ENCODE measurements around the gene LNX2.

The LNX2 gene

GRCh38 chr13:27654816-27655215 lies 34.5 kb upstream of the LNX2 start:
- Histone ChIP-seq H3K4me1 (ENCODE audit: control insufficient read depth, insufficient read depth, low read depth, low read length) (peaks cover 2% of the 10 kb centered on the region), H3K4me3 (ENCODE audit: insufficient read depth in 1 of 2, low read depth in 1 of 2, low read length in 2 of 2) (no peak overlapping the region), H3K27ac (ENCODE audit: low read length, poor library complexity, severe bottlenecking) (no peak overlapping the region), H3K27me3 (ENCODE audit: control insufficient read depth in 1 of 2, insufficient read depth in 1 of 2, low read length in 2 of 2) (no peaks in the 10 kb centered on the region), H3K4ac (ENCODE audit: low read depth in 1 of 2, low read length in 2 of 2) (no peak overlapping the region), H4K8ac (ENCODE audit: low read length) (no peak overlapping the region), H3K14ac (ENCODE audit: low read length in 2 of 2) (no peak overlapping the region), H2AFZ (ENCODE audit: low read depth, low read length) (no peak overlapping the region), H2BK12ac (ENCODE audit: low read length in 2 of 2) (no peak overlapping the region), H3K9ac (ENCODE audit: low read length) (no peak overlapping the region), H2BK5ac (ENCODE audit: low read depth, low read length, poor library complexity, severe bottlenecking) (no peak overlapping the region), H4K91ac (ENCODE audit: low read length) (no peak overlapping the region), H2BK120ac (ENCODE audit: low read depth, low read length) (no peak overlapping the region), H3K4me2 (ENCODE audit: low read length, poor library complexity, severe bottlenecking) (no peak overlapping the region), H2AK5ac (ENCODE audit: low read length, severe bottlenecking) (no peak overlapping the region), H3K36me3 (ENCODE audit: control insufficient read depth in 1 of 2, insufficient read depth in 2 of 2, low read depth in 1 of 2, low read length in 2 of 2) (peaks cover 9 to 47% of the 10 kb centered on the region in 2 experiments), H3K79me1 (replicated peaks; ENCODE audit: low read length, poor library complexity, severe bottlenecking) (peaks cover 18% of the 10 kb centered on the region), H3K18ac (ENCODE audit: low read depth in 1 of 2, low read length in 2 of 2) (no peak overlapping the region), H2BK15ac (ENCODE audit: low read depth, poor library complexity, severe bottlenecking) (no peak overlapping the region), H3K23ac (ENCODE audit: low read length in 2 of 2) (no peak overlapping the region), H3K9me3 (ENCODE audit: control insufficient read depth, low read length) (peaks cover 15% of the 10 kb centered on the region)
- DNase-seq: no peak
- 71% methylated on average over 1 of the region's 1 CpG for WGBS

- Histone ChIP-seq H3K18ac (ENCODE audit: low read depth in 1 of 2, low read length in 2 of 2) (no peak overlapping the region), H2BK15ac (ENCODE audit: low read depth, poor library complexity, severe bottlenecking) (no peak overlapping the region), H3K14ac (ENCODE audit: low read length in 2 of 2) (no peak overlapping the region), H2AFZ (ENCODE audit: low read depth, low read length) (no peak overlapping the region), H3K36me3 (ENCODE audit: control insufficient read depth in 1 of 2, insufficient read depth in 2 of 2, low read depth in 1 of 2, low read length in 2 of 2) (peaks cover 12 to 51% of the 10 kb centered on the region in 2 experiments), H3K27ac (ENCODE audit: low read length, poor library complexity, severe bottlenecking) (no peak overlapping the region), H2BK12ac (ENCODE audit: low read length in 2 of 2) (no peak overlapping the region), H3K9ac (ENCODE audit: low read length) (no peak overlapping the region), H3K23ac (ENCODE audit: low read length in 2 of 2) (no peak overlapping the region), H3K9me3 (ENCODE audit: control insufficient read depth, low read length) (peaks cover 18% of the 10 kb centered on the region), H2AK5ac (ENCODE audit: low read length, severe bottlenecking) (no peak overlapping the region), H2BK120ac (ENCODE audit: low read depth, low read length) (no peak overlapping the region), H3K4ac (ENCODE audit: low read depth in 1 of 2, low read length in 2 of 2) (no peak overlapping the region), H3K79me1 (replicated peaks; ENCODE audit: low read length, poor library complexity, severe bottlenecking) (peaks cover 18% of the 10 kb centered on the region), H3K4me2 (ENCODE audit: low read length, poor library complexity, severe bottlenecking) (no peak overlapping the region), H4K91ac (ENCODE audit: low read length) (no peak overlapping the region), H3K4me3 (ENCODE audit: insufficient read depth in 1 of 2, low read depth in 1 of 2, low read length in 2 of 2) (no peak overlapping the region), H4K8ac (ENCODE audit: low read length) (no peak overlapping the region), H3K27me3 (ENCODE audit: control insufficient read depth in 1 of 2, insufficient read depth in 1 of 2, low read length in 2 of 2) (no peaks in the 10 kb centered on the region), H3K4me1 (ENCODE audit: control insufficient read depth, insufficient read depth, low read depth, low read length) (peaks cover 2% of the 10 kb centered on the region), H2BK5ac (ENCODE audit: low read depth, low read length, poor library complexity, severe bottlenecking) (no peak overlapping the region)
- no CpG with 5 or more reads among the region's 3 CpGs for WGBS
- no peak for DNase-seq
These were observed 33.7 kb upstream of the LNX2 start for GRCh38 chr13:27654059-27654458.

GRCh38 chr13:27650312-27650711 lies 30.0 kb upstream of the LNX2 start:
- peaks cover 17% of the 10 kb centered on the region for H3K79me1 ChIP-seq (replicated peaks; ENCODE audit: low read length, poor library complexity, severe bottlenecking)

GRCh38 chr13:27644302-27644701 lies 24.0 kb upstream of the LNX2 start:
- WGBS: no CpG with 5 or more reads among the region's 1 CpG

More at GRCh38 chr13:27650312-27650711, 30.0 kb upstream of the LNX2 start:
- Histone ChIP-seq H3K23ac (ENCODE audit: low read length in 2 of 2) (no peak overlapping the region), H2BK5ac (ENCODE audit: low read depth, low read length, poor library complexity, severe bottlenecking) (no peak overlapping the region), H2AK5ac (ENCODE audit: low read length, severe bottlenecking) (no peak overlapping the region), H2BK12ac (ENCODE audit: low read length in 2 of 2) (no peak overlapping the region), H2BK15ac (ENCODE audit: low read depth, poor library complexity, severe bottlenecking) (no peak overlapping the region), H2BK120ac (ENCODE audit: low read depth, low read length) (no peak overlapping the region), H3K18ac (ENCODE audit: low read depth in 1 of 2, low read length in 2 of 2) (no peak overlapping the region), H3K4me1 (ENCODE audit: control insufficient read depth, insufficient read depth, low read depth, low read length) (no peaks in the 10 kb centered on the region), H3K4me3 (ENCODE audit: insufficient read depth in 1 of 2, low read depth in 1 of 2, low read length in 2 of 2) (no peak overlapping the region), H3K4me2 (ENCODE audit: low read length, poor library complexity, severe bottlenecking) (no peak overlapping the region), H3K36me3 (ENCODE audit: control insufficient read depth in 1 of 2, insufficient read depth in 2 of 2, low read depth in 1 of 2, low read length in 2 of 2) (peaks cover 12 to 59% of the 10 kb centered on the region in 2 experiments), H2AFZ (ENCODE audit: low read depth, low read length) (no peak overlapping the region), H4K8ac (ENCODE audit: low read length) (no peak overlapping the region), H3K27ac (ENCODE audit: low read length, poor library complexity, severe bottlenecking) (no peak overlapping the region), H3K27me3 (ENCODE audit: control insufficient read depth in 1 of 2, insufficient read depth in 1 of 2, low read length in 2 of 2) (no peaks in the 10 kb centered on the region), H3K9me3 (ENCODE audit: control insufficient read depth, low read length) (peaks cover 18% of the 10 kb centered on the region), H3K4ac (ENCODE audit: low read depth in 1 of 2, low read length in 2 of 2) (no peak overlapping the region), H3K9ac (ENCODE audit: low read length) (no peak overlapping the region), H4K91ac (ENCODE audit: low read length) (no peak overlapping the region), H3K14ac (ENCODE audit: low read length in 2 of 2) (no peak overlapping the region)
- DNase-seq: no peak
- WGBS: 100% methylated on average over 1 of the region's 1 CpG

More at GRCh38 chr13:27644302-27644701, 24.0 kb upstream of the LNX2 start:
- no peak overlapping the region for H2BK15ac ChIP-seq (ENCODE audit: low read depth, poor library complexity, severe bottlenecking)
- no peak overlapping the region for H2BK12ac ChIP-seq (ENCODE audit: low read length in 2 of 2)
- H2BK120ac ChIP-seq (ENCODE audit: low read depth, low read length): no peak overlapping the region
- H3K4me1 ChIP-seq (ENCODE audit: control insufficient read depth, insufficient read depth, low read depth, low read length): no peaks in the 10 kb centered on the region
- H3K79me1 ChIP-seq (replicated peaks; ENCODE audit: low read length, poor library complexity, severe bottlenecking): peaks cover 14% of the 10 kb centered on the region
- H3K9ac ChIP-seq (ENCODE audit: low read length): no peak overlapping the region
- H2BK5ac ChIP-seq (ENCODE audit: low read depth, low read length, poor library complexity, severe bottlenecking): no peak overlapping the region
- H3K27me3 ChIP-seq (ENCODE audit: control insufficient read depth in 1 of 2, insufficient read depth in 1 of 2, low read length in 2 of 2): no peaks in the 10 kb centered on the region
- no peak overlapping the region for H3K23ac ChIP-seq (ENCODE audit: low read length in 2 of 2)
- no peak overlapping the region for H2AFZ ChIP-seq (ENCODE audit: low read depth, low read length)
- no peak overlapping the region for H2AK5ac ChIP-seq (ENCODE audit: low read length, severe bottlenecking)
- peaks cover 0 to 12% of the 10 kb centered on the region in 2 experiments for H3K36me3 ChIP-seq (ENCODE audit: control insufficient read depth in 1 of 2, insufficient read depth in 2 of 2, low read depth in 1 of 2, low read length in 2 of 2)
- H4K91ac ChIP-seq (ENCODE audit: low read length): no peak overlapping the region
- H3K4me3 ChIP-seq (ENCODE audit: insufficient read depth in 1 of 2, low read depth in 1 of 2, low read length in 2 of 2): no peak overlapping the region
- H3K9me3 ChIP-seq (ENCODE audit: control insufficient read depth, low read length): no peaks in the 10 kb centered on the region
- no peak overlapping the region for H3K4me2 ChIP-seq (ENCODE audit: low read length, poor library complexity, severe bottlenecking)
- peak; percentile 58 for DNase-seq
- no peak overlapping the region for H3K14ac ChIP-seq (ENCODE audit: low read length in 2 of 2)
- H3K18ac ChIP-seq (ENCODE audit: low read depth in 1 of 2, low read length in 2 of 2): no peak overlapping the region
- H4K8ac ChIP-seq (ENCODE audit: low read length): no peak overlapping the region
- H3K27ac ChIP-seq (ENCODE audit: low read length, poor library complexity, severe bottlenecking): no peak overlapping the region
- H3K4ac ChIP-seq (ENCODE audit: low read depth in 1 of 2, low read length in 2 of 2): no peak overlapping the region

Data from mesenchymal stem cell (in vitro differentiated cells and primary cell).